ENCODE data around the gene PLCB1.
"Not testable (repeated sequence)": the region's sequence is repeated elsewhere in the genome, so short reads cannot be mapped to it uniquely, and the experiment has no call there.

The PLCB1 gene

GRCh38 chr20:8545212-8545611 is 413.1 kb downstream of the PLCB1 start:
- DNase-seq (ENCODE audit: low spot score), result no peak

DNA sequence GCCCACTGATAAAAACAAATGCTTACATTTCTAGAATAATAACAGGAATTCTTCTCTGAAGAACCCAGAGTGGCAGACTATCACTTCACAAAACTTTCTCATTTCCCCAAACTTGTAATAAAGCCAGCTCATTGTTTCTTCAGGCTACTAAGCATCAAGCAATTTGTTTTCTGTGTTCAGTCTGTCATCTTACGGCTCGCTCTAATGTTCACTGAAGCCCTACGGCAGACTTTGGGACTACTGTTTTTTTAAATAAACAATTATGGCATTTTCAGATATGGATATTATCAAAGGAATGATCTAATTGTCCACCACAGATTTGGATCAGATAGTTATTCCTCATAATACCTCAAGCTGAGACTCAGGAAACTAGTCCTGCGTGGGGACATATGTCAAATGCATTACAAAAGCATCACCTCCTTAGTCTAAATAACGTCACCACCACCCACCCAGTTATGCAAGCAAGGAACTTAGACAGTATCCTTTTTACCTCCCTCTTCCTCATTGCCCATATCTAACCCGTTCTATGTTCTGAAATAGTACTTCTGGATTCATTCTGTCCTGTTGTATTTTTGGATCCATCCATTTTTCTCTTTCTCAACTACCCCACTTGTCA is 415.1 kb downstream of the PLCB1 start:
- no peak for DNase-seq (ENCODE audit: low spot score)

GRCh38 chr20:8547968-8548588 is 416.0 kb downstream of the PLCB1 start:
- no peak for DNase-seq (ENCODE audit: low spot score)

GRCh38 chr20:8549192-8549591 is 417.1 kb downstream of the PLCB1 start:
- no peak for DNase-seq (ENCODE audit: low spot score)

- no peak for DNase-seq (ENCODE audit: low spot score)
Observed at GRCh38 chr20:8557711-8558110, 425.6 kb downstream of the PLCB1 start.

- no peak for DNase-seq (ENCODE audit: low spot score)
Observed at GRCh38 chr20:8562356-8562755, 430.3 kb downstream of the PLCB1 start.

DNA sequence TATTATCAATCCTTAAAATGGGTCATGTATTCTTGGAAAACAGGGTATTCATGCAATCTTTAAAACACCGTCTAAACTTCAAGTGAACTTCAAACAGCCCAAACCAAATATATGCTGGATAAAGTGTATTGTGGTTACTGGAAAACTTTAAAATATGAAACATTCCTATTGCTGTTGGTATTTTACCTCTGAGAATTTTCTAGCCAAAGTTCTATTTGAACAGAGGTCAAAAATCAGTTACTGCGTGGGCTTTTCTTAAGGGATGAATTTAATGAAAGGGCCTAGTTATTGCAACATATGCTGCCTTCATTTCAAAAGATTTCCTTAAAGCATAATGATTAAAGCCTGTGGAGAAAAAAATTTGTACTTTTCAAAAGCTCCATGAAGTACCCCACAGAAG is 436.0 kb downstream of the PLCB1 start:
- no peak for DNase-seq (ENCODE audit: low spot score)

GRCh38 chr20:8569766-8570165 is 437.7 kb downstream of the PLCB1 start:
- no peak for DNase-seq (ENCODE audit: low spot score)

- DNase-seq (ENCODE audit: low spot score), result no peak
Observed at GRCh38 chr20:8571611-8572010, 439.5 kb downstream of the PLCB1 start.

DNA sequence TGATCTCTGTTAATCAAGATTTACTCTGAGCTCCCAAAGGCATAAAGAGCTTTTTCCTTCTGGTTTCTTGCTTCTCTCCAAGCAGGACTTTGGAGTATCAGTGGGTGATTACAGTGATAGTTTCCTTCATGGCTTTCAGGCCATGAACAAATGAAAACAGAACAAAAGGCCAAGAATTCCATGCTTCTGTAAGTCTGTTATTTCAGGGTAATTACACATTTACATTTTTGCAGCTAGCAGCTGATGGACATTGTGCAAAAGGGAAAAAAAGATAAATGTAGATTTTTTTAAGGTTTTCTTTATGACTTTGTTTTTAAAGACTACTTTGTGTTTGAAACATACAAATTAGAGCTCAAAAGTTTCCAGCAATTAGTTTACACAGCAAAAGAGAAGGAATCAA is 441.6 kb downstream of the PLCB1 start:
- no peak for DNase-seq (ENCODE audit: low spot score)

- no peak for DNase-seq (ENCODE audit: low spot score)
Observed at GRCh38 chr20:8575114-8575513, 443.0 kb downstream of the PLCB1 start.

DNA sequence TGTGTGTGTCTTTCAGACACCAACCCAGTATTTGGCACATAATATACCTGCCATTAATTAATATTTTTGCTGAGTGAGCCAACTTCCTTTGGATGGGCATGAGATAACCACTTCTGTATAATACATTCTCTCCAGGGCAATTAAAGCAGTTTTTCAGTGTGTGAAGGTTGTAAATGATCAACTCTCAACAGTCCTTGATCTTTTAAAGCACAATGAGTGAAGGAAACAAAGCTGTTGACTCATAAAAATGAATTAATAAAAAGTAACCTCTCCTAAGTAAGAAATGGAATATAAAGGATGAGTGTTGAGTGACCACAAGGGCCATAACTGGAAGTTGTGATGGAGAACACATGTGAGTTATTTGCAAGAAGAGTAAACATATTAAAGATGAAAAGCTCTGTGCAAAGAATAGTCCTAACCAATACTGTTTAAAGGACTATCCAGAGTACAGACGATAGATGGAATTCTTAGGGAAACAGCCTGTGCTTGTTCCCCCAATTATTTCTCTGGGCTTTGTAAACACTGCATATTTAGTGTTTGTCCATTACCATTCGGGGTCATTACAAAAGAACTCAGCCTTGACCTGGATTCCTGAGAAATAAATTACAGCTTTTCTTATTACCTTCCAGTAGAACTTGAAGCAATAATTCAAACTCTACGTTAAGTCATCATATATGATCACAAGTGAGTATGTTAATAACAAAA is 446.2 kb downstream of the PLCB1 start:
- no peak for DNase-seq (ENCODE audit: low spot score)

DNA sequence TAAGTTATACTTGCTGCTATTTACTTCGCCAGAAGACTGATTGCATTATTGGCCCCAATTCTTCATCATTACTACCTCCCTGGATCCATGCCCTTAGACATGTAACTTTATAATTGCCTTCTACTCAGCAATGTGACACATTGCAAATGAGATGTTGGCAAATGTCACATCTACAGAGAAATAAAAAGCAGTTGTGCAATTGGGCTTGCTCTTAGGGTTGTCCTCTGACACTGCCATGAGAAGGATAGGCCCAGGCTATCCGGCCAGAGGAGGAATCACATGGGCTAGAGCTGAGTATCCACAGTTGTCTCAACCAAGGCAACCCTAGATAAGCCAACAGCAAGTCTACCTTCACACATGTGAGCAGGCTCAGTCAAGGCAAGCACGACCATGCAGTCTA is 447.0 kb downstream of the PLCB1 start:
- no peak for DNase-seq (ENCODE audit: low spot score)

DNA sequence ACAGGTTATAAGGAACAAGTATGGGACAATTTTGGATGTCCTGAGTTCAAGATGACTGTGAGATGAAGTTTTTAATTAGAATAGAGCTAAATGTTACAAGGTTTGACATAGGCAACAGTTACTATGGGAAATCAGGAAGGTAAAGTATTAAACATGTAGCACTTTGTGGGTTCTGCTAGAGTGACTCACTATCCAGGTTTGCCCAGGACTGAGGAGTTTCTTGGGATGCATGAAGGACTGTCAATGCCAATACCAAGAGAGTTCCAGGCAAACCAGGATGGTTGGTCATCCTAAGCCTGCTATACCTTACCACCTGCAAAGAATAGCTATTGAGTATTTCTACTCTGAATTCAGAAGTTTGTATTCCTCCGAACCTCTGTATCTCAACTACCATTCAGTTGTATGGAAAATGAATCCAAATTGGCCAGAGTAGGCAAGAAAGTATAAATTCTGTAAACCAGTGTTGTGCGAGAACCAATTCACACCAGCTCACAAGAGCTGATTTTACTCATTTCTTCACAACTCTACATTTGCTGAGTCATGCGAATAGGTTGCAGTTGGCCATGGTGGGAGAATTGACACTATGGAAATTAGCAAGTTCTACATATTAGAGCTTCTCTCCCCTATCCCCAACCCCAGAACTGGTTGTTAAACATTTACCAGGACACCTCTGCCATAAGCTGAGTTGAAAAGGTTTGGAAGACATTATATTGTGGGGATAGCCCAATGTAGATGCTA is 449.5 kb downstream of the PLCB1 start:
- DNase-seq (ENCODE audit: low spot score), result no peak

- DNase-seq (ENCODE audit: low spot score), result no peak
Observed at GRCh38 chr20:8583012-8583565, 451.0 kb downstream of the PLCB1 start.

- no peak for DNase-seq (ENCODE audit: low spot score)
Observed at GRCh38 chr20:8583566-8584043, 451.5 kb downstream of the PLCB1 start.

DNA sequence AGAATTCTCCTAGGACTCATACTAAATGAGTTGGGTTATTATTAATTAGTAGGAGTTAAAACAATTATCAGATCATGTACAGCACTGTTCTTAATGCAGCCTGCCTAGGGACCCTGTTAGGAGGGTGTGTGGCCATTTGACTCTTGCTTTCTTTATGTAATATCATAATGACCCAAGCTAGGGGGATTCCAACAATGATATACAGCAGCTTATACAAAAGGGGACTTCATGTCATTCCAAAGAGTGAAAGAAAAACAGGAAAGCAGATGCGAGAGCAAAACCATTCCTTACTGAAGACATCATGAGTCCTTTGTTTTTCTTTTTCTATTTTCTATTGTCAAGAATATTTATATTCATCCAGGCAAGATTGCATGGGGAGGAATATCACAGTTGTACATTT is 455.2 kb downstream of the PLCB1 start:
- no peak for DNase-seq (ENCODE audit: low spot score)

DNA sequence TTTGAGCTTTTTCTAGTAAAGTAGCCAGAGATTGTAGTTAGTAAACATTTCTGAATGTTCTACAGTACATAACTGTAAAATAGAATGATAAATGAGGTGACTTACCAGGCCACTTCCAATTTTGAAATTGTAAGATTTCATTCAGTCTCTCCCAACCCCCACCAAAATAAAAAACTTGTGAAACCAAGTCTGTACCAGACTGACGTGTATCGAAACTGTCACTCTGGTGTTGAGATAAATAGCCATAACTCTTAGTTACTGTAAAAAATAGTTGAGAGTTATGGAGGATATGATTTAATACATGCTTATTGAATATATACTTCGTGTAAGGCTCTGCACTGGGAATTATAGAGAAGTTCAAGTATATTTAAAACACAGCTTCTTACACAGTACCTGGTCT is 455.7 kb downstream of the PLCB1 start:
- DNase-seq (ENCODE audit: low spot score), result no peak

DNA sequence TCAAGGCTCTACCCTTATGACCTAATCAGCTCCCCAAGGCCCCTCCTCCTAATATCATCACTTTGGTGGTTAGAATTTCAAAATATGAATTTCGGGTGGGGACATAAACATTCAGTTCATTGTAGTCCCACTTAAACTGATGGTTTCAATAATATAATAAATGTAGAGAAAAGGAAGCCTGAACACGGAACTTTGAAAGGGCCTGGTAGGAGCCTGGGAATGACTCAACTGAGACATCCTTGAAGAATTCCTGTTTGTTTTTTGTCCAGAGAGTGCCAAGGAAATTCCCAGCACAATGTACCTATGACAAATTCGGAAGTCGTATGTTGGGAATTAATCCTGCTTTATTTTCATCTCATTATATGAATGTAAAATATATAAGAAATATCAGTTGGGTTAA is 457.9 kb downstream of the PLCB1 start:
- no peak for DNase-seq (ENCODE audit: low spot score)

DNA sequence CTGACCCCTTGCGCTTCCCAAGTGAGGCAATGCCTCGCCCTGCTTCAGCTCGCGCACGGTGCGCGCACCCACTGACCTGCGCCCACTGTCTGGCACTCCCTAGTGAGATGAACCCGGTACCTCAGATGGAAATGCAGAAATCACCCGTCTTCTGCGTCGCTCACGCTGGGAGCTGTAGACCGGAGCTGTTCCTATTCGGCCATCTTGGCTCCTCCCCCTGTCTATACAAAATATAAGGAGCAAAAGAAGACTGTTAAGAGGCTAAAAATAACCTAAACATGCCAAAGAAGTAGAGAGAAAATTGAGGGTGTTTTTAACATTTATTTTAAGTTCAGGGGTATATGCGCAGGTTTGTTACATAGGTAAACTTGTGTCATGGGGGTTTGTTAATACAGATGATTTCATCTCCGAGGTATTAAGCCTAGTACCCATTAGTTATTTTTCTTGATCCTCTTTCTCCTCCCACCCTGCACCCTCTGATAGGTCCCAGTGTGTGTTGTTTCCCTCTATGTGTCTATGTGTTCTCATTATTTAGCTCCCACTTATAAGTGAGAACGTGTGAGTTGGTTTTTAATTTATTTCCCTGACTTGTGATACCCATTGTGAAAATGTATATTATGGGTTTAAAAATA is 469.0 kb downstream of the PLCB1 start:
- not testable (repeated sequence) for DNase-seq (ENCODE audit: low spot score)

DNA sequence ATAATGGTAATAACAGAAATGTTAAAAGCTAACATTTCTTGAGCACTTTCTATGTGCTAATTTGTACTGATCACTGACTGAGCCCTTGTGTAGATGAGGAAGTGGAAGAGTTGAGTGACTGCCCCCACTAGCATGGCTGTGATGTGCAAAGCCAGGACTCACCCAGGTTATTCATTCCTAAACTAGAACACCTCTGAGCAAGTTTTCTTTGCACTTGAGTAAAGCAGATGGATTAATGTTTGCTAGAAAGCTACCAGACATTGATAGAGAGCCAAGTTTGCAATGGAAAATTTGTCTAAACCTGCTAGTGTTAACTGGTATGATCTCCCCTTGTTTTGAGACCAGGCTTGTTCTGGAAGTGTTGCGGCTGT is 469.5 kb downstream of the PLCB1 start:
- DNase-seq (ENCODE audit: low spot score), result no peak

Data from CD4-positive, alpha-beta T cell treated with Interleukin-2 at 100 ng/mL for 4 hours (primary cell).